GM21619 (cell line): Measurements from ENCODE around the gene MINDY4.

ENCODE experiments used
- ATAC-seq: cut with Tn5 transposase; IDR thresholded peaks from one replicate; pipeline ENCODE4 v1.9.1; 2021; ENCODE audit not compliant: unreplicated experiment

The MINDY4 gene

GRCh38 chr7:30741289-30741688 is 29.9 kb upstream of the MINDY4 start:
- no peak for ATAC-seq

DNA sequence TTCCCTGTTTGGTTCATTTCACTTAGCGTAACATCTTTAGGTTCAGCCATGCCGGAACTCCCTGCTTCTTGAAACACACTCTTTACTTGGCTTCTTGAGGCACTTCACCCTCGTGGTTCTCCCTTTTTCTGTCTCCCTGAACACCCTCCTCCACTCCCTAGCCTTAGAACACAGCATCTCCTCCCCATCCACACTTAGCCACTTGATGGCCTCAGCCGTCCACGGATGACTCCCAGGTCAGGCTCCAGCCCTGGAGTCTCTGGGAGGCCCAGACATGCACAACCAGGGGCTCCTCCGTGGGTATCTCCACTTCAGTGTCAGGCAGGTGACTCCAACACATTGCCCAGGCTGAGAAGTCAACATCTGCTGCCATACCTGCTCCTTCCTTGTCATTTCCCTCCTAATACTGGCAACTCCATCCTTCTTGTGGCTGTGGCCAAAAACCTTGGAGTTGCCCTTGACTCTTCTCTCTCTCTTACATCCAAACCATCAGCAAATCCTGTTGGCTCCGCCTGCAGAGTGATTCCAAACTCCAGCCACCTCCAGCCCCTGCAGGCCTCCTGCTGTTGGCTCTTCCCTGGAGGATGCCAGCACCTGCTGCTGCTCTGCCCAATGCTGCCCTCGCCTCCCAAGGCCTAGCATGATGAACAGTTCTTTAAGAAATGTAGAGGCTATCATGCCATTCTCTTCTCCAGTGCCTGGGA is 27.7 kb upstream of the MINDY4 start:
- no peak for ATAC-seq

- ATAC-seq: no peak
Observed at GRCh38 chr7:30744075-30744417, 27.2 kb upstream of the MINDY4 start.

DNA sequence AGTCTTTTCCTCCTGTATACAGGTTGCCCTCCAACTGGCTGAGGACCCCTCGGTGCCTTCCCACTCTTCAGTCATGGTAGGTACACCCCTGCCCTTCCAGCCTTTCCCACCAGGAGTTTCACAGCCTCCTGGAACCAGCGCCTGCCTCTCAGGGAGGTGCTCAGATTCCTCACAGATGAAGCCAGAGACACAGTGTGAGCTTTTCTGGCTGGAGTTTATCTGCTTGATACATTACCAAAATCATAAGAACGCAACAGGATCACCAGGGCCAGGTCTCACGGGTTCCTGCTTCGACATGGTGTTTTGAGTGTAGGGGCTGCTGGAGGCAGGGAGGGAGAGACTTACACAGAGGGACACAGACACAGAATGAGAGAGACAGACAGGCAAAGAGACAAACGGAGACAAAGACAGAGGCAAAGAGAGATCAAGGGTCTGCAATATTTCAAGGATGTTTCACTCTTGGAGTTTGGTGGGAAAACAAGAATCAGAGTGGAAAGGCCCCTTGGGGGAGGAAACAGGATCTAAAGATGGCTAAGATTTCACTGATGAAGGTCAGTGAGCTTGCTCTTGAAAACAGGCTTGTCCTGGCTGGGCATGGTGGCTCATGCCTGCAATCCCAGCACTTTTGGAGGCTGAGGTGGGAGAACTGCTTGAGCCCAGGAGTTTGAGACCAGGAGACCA is 25.8 kb upstream of the MINDY4 start:
- no peak for ATAC-seq

- no peak for ATAC-seq
Observed at GRCh38 chr7:30750010-30750409, 21.2 kb upstream of the MINDY4 start.

DNA sequence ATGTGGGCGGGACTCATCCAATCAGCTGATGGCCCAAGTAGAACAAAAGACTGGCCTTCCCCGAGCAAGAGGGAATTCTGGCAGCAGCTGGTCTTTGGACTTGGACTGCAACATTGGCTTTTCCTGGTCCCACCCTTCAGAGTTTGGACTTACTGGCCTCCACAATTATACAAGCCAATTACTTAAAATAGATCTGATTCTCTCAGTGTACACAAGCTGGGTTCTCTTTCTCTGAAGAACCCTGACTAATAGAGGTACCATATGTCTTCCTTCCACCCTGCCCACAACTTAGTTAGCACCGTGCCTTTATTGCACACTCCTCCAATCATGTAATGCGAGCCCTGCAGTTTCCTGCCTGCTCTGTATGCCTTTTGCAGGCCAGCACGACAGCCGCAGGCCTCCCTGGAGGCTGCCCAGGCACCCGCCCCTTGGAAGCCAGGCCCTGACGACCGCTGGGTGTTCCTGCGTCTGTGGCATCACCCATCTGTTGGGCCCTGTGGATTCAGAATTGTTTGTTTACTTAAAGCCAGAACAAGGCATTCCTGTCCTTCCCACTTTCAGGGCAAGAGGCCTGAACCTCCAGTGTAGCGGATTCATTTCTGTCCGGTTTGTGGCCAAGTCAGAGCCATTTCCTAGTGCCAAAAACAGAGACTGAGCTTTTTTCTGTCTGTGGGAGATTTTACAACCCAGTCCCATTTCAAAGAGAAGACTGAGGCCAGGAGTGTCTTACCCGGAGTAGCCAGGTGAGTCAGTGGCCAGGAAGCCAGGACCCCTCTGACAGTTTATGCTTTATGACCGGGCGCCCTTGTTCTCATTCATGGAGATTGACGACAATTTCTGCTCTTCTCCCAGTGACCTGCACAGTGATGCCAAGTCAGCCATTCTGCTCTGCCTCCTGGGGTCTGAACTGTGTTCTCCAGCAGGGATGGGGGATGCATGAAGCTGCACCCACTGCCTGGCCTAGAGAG is 20.2 kb upstream of the MINDY4 start:
- ATAC-seq: no peak

DNA sequence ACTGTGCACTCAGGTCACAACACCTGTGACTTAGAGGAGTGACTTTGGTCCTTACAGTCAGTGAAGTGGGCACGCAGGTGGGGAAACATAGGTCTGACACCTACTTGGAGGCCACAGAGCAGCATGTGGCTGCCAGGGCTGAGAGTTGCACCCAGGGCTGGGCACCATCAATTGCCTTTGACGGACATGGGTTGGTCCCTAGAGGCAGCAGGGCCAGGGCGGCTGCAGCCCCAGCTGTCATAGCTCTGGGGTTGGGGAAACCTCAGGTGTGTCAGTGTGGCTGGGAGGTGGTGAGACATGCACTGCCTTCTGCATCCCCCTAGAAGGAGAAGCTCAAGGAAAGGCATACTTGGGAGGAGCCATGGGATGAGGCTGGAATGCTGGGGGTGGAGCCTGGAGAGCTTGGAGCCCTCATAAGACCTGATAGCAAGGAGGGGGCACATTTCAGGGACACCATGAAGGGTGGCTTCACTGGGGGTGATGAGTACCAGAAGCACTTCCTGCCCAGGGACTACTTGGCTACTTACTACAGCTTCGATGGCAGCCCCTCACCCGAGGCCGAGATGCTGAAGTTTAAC is 19.4 kb upstream of the MINDY4 start, which contains the start of gene INMT:
Gene INMT, plus strand, starts transcription at position 440 of the 578 bp plus-strand sequence. Its CDS starts 16 bp downstream, at position 456.
- no peak for ATAC-seq

DNA sequence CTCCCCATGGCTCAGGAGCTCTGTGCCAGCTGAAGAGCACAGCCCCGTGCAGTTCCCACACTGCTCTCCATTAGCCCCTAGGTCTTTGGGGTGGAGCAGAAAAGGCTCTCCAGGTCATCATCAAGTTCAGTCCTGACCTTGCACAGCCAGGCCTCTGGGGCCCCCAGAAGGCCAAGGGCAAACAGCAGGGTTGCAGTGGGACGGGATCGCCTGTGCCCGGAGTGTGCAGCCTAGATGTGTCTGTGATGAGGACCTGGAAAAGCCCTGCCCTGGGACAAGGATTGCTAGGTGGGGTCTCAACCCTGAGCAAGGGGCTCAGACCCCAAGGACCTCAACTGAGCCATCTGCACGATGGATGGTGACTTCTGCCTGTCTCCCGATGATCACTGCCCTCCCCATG is 18.7 kb upstream of the MINDY4 start:
- no peak for ATAC-seq

DNA sequence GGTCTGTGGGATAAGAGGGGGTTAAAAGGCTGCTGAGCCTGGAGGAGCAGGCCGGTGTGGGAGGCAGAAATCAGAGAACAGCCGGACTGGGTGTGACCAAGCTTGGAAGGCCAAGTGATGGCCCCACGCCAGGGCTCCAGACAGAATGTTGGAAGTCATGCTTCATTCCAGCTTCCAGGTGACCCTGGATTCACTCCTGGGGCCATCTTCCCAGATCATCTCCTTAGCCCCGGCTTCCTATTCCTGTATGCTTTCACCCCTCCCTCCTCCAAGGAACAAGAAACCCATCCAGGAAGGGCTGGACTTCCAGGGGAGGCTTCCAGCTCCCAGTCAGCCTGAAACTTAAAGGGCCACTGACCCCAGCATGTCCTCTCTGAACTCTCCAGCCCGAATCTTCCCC is 18.2 kb upstream of the MINDY4 start:
- no peak for ATAC-seq

GRCh38 chr7:30754315-30754877 is 16.8 kb upstream of the MINDY4 start:
- ATAC-seq: no peak

DNA sequence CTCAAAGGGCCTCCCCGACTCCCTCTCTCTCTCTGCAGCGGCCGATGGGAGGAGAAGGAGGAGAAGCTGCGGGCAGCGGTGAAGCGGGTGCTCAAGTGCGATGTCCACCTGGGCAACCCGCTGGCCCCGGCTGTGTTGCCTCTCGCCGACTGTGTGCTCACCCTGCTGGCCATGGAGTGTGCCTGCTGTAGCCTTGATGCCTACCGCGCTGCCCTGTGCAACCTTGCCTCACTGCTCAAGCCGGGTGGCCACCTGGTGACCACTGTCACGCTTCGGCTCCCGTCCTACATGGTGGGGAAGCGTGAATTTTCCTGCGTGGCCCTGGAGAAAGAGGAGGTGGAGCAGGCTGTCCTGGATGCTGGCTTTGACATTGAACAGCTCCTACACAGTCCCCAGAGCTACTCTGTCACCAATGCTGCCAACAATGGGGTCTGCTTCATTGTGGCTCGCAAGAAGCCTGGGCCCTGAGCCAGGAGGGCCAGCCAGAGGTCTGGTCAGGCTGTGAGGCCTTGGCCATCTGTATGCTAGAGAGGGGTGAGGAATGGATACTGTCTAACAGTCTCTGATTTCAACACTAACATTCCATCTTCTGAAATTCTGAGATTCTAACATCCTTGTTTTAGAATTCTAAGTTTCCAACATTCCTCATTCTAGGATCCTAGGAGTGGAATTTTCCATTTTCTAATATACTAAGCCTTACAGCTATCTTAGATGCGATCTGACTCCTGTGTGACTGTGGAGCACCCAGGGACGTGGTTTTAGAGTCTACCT is 15.6 kb upstream of the MINDY4 start:
- ATAC-seq: no peak

DNA sequence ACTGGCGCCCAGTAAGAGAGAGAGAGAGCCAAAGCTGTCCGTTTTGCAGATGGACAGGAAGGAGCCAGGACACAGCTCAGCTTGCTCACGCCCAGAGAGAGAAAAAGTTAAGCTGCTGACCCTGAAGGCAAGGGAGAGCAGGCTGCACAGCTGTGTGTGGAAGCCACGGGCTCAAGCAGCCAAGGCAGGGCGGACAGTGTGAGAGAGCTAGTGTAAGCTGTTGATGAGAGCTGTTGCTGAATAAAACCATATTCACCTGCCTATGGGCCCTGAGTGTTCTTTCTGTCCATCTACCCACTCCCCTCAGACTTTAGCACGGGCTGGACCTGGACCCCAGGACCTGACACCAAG is 13.9 kb upstream of the MINDY4 start:
- no peak for ATAC-seq

DNA sequence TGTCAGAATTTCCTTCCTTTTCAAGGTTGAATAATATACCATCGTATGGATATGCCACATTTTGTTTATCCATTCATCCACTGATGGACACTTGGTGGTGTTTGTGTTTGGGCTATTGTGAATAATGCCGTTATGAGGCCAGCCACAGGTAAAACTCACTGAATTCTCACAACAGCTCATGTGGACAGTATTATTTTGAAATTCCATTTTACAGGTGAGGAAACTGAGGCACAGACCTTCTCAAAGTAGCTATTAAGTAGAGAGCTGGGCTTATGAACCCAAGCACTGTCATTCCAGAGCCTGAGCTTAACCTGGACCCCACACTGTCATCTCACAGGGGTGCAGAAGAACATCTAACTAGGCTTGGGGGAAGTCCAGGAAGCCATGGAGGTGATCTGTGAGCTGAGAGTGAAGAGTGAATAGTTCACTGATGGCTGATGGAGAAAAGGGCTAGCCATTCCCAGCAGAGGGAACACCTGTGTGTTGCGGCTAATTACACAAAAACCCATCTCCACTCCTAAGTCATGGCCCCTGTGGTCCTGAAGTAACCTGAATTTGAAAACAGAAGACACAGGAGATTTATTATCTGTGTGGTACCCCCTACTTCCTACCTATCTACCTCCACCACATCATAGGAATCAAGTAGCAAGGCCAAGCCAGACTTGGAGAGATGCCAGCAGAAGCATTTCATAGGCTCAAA is 10.6 kb upstream of the MINDY4 start:
- no peak for ATAC-seq

DNA sequence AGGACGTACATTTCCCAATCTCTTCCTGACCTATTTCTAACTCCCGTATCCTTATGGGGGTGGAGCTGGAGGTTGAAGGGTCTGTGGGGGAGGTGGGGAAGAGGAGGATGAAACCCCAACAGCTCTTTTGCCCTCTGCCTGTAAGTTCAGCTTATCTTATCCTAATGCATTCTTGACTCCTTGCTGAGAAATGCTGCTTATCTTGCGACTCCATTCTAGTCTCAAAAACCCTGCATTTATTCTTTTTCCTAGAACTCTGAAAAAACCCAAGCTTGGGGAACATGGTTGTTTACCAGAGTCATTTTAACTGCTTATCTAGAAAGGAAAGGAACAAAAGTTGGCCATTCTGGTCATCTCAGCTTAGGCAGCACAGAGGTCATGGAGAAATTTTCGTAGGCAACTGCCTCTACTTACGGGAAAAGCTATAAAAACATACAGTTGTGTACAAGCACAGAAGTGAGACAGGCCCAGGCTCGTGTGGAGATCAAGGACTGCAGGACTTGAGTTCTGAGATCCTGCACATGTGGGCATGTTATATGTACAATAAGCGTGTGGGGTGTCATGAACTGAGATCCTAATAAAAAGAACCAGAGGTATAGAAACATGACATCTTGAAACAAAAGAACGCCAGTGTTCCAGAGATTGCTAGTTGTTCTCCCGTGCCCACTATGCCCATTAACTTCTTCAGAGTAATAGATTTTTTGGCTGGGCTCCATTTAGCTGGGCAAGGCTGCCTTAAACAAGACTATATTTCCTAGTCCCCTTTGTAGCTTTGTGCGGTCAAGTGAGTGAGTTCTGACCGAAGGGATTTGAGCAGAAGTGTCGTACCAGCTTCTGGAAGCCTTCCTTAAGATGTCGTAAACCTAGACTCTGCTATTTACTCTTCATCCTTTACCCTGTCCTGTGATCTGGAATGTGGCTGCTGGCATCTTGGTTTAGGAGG is 9.7 kb upstream of the MINDY4 start:
- ATAC-seq: no peak

DNA sequence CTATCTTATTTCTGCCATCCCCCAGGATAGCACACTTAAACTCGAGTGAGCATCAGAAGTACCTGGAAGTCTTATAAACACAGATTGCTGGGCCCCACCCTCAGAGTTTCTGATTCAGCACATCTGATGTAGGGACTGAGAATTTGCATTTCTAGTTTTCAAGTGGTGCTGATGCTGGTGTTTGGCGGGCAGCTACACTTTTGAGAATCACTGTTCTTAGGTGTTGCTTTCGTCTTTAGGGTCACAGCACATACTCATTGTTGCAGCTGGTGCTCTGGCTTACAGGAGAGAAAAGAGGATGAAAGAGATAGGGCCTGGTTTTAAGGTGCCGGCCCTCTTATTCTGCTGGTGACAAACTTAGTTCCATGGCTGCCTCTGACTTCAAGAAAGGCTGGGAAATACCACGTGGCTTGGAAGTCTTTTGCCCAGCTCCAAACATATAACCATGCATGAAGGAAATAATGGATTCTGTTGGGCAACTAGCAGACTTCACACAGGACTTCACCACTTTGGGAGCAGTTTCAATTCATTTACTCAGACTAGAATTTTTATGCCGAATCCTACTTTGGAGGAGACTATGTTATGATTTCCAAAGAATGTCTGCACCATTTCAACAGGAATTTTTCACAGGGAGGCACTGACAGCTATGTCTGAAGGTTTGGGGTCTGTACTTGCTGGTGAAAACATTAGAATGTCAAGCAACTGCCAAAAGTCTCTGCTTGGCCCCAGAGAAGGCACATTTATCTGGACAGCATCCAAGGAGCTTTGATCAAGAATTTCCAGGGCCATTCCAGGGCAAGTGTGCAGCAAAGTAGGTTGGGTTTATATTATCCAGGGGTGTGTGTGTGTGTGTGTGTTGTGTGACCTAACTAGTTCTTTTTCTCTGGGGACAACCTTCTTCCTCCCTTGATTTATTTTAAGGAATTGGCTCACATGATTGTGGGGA is 6.9 kb upstream of the MINDY4 start:
- ATAC-seq: peak; percentile 99

- no peak for ATAC-seq
Observed at GRCh38 chr7:30765408-30765807, 5.8 kb upstream of the MINDY4 start.

- ATAC-seq: no peak
Observed at GRCh38 chr7:30770845-30771173, 408 bp upstream of the MINDY4 start.
